Neuron (in vitro differentiated cells): ENCODE data around the gene GAS7.
"Not testable (repeated sequence)": the region's sequence is repeated elsewhere in the genome, so short reads cannot be mapped to it uniquely, and the experiment has no call there.

Source experiments
- H2AFZ ChIP-seq: one replicate; pipeline ENCODE4 v1.6.1; 2013; ENCODE audit warnings: low read depth, mild to moderate bottlenecking, inconsistent platforms, low read length, moderate library complexity
- H3K27me3 ChIP-seq: one replicate; pipeline ENCODE4 v1.6.1; 2013; ENCODE audit warnings: low read length; ENCODE audit not compliant: insufficient read depth
- H3K36me3 ChIP-seq: one replicate; pipeline ENCODE4 v1.6.1; 2013; ENCODE audit warnings: low read length; ENCODE audit not compliant: insufficient read depth
- H3K4me1 ChIP-seq: one replicate; pipeline ENCODE4 v1.6.1; 2013; ENCODE audit warnings: low read length; ENCODE audit not compliant: insufficient read depth
- H3K4me3 ChIP-seq: 2 replicates; pipeline ENCODE4 v1.5.1; 2013; ENCODE audit warnings: mild to moderate bottlenecking, low read length, moderate library complexity
- H3K9me3 ChIP-seq: one replicate; pipeline ENCODE4 v1.6.1; 2013; ENCODE audit warnings: low read length

Gene GAS7

GRCh38 chr17:9932491-9932890 lies 265.9 kb downstream of the GAS7 start:
- Histone ChIP-seq H2AFZ (no peak overlapping the region), H3K9me3 (no peaks in the 10 kb centered on the region), H3K4me3 (no peak overlapping the region), H3K36me3 (no peaks in the 10 kb centered on the region), H3K27me3 (no peaks in the 10 kb centered on the region), H3K4me1 (no peaks in the 10 kb centered on the region)

DNA sequence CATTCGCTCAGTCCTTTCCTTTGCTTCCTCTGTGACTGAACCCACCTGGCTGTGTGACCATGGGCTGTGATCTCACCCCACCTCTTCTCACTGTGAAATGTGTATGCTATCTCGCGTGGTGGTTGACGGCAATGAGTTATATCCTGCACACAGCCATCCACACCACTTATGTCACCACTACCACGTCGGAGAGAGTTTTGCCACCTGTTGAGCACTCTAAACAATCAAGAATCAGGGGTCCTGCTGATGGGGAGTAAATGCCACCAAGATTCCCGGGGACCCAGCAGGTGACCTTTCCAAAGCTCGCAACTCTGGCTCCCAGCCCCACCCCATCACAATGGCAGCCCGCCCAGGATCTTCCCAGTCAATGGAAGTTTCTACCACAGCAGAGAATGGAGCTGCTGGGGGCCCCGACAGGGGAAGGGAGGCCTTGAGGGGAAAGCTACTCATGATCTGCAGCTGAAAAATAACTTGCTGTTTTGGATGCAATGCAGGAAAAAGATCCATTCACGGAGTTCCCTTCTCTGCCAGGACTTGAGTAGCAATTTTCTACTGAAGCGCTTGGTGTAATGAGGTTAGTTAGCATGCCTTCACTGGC lies 267.2 kb downstream of the GAS7 start:
- Histone ChIP-seq H3K4me3 (no peak overlapping the region), H2AFZ (no peak overlapping the region), H3K9me3 (no peaks in the 10 kb centered on the region), H3K27me3 (no peaks in the 10 kb centered on the region), H3K4me1 (no peaks in the 10 kb centered on the region), H3K36me3 (no peaks in the 10 kb centered on the region)

- no peaks in the 10 kb centered on the region for H3K4me1 ChIP-seq
- no peaks in the 10 kb centered on the region for H3K27me3 ChIP-seq
- no peaks in the 10 kb centered on the region for H3K9me3 ChIP-seq
- no peak overlapping the region for H3K4me3 ChIP-seq
- no peak overlapping the region for H2AFZ ChIP-seq
- no peaks in the 10 kb centered on the region for H3K36me3 ChIP-seq
Observed at GRCh38 chr17:9929871-9930270, 268.5 kb downstream of the GAS7 start.

- Histone ChIP-seq H3K4me1 (no peaks in the 10 kb centered on the region), H3K4me3 (no peak overlapping the region), H3K27me3 (no peaks in the 10 kb centered on the region), H3K9me3 (no peaks in the 10 kb centered on the region), H3K36me3 (no peaks in the 10 kb centered on the region), H2AFZ (no peak overlapping the region)
Observed at GRCh38 chr17:9928601-9929333, 269.6 kb downstream of the GAS7 start.

DNA sequence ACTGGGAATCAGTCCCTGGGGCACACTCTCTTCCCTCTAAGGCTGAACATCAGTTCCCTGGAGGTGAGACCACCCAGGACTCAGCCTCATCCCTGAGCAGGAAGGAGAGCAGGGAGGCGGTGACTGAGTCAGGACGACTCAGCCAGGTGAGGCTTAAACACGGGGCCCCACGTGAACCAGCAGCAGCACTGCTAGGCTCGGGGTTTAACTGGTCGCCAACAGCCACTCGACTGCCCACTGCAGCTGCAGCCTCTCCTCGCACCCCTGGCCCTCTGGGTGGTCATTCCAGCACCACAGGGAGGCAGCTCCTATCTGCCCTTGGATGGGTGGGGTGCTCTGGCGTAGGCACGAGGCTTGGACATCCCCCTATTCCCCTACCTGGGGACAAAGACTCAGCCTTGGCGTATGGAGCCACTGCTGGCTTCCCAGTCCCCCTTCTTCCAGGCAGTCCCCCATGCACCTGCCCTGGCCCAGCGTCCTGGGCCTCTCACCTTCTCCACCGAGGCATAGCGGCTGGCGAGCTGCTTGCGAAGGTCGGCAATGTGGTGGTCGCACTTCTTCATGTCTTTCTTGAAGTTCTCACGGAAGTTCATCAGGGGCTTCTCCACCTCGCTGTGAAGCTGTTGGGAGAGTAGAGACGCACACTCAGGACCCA lies 272.1 kb downstream of the GAS7 start:
- no peaks in the 10 kb centered on the region for H3K4me1 ChIP-seq
- H2AFZ ChIP-seq = no peak overlapping the region
- H3K27me3 ChIP-seq = no peaks in the 10 kb centered on the region
- H3K9me3 ChIP-seq = no peaks in the 10 kb centered on the region
- no peaks in the 10 kb centered on the region for H3K36me3 ChIP-seq
- no peak overlapping the region for H3K4me3 ChIP-seq

- no peaks in the 10 kb centered on the region for H3K9me3 ChIP-seq
- no peaks in the 10 kb centered on the region for H3K36me3 ChIP-seq
- H3K4me1 ChIP-seq = no peaks in the 10 kb centered on the region
- no peak overlapping the region for H3K4me3 ChIP-seq
- no peak overlapping the region for H2AFZ ChIP-seq
- H3K27me3 ChIP-seq = no peaks in the 10 kb centered on the region
Observed at GRCh38 chr17:9925457-9925856, 272.9 kb downstream of the GAS7 start.

DNA sequence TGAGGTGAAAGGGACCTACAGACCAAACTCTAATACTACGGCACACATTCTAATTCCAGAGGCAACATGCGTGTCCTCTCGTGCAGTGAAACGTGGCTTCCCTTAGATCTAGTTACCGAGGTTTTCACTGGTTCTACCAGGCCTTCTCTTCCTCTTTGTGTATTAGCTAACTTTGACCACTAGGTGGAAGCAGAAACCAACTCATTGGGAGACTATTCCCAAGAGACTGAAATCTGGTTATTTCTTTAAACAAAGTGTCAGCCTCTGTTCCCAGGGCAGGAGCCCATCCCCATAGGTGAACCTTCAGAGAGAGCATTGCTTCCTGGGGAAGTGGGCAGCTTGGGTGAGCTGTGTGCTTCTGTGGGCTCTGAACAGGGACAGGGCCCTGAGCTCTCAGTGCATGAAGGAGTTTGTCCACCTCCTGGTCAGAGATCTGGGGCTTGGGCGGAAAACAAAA lies 273.6 kb downstream of the GAS7 start:
- H3K27me3 ChIP-seq = no peaks in the 10 kb centered on the region

DNA sequence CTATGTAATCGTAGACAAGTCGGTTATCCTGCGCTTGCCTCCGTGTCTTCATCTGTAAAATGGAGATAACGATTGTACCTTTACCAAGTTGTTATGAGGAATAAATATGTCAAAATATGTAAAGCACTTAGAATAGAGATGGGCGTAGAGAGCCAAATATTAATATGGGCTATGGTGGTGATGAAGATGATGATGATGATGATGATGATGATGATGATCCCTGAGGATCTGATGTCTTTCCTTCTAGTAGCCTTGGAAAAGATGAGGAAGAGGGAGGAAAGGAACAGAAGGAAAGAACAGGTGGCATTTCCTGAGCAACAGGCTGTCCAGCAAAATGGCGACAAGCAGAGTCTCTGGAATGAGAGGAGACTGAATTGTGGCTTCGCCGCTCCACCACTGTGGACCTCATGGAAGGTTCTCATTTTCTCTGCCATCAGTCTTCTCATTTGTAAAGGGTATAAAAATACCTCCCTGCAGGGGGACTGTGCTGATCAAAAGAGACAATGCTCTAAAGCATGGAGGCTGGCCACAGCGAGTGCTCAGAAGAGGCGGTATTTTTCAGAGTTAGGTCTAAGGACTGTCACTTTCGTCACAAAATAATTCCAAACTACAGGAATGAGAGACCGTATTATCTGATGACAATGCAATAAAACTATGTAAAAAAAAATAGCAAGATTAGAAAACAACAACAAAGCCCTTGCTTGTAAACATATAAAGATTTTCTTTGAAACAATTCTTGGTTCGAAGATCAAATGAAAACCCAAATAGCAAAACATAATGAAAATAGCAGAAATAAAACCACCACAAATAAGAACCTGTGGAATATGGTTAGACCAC lies 276.2 kb downstream of the GAS7 start:
- Histone ChIP-seq H3K36me3 (no peaks in the 10 kb centered on the region), H3K4me1 (no peaks in the 10 kb centered on the region), H3K9me3 (no peaks in the 10 kb centered on the region), H3K4me3 (no peak overlapping the region), H3K27me3 (no peaks in the 10 kb centered on the region), H2AFZ (no peak overlapping the region)

More for the DNA sequence above, 273.6 kb downstream of the GAS7 start:
- no peak overlapping the region for H2AFZ ChIP-seq
- H3K36me3 ChIP-seq = no peaks in the 10 kb centered on the region
- H3K9me3 ChIP-seq = no peaks in the 10 kb centered on the region
- H3K4me3 ChIP-seq = no peak overlapping the region
- H3K4me1 ChIP-seq = no peaks in the 10 kb centered on the region

- H3K27me3 ChIP-seq, H3K4me3 ChIP-seq, H3K36me3 ChIP-seq, H2AFZ ChIP-seq, H3K9me3 ChIP-seq, H3K4me1 ChIP-seq: not testable (repeated sequence)
Observed at GRCh38 chr17:9921216-9921615, 277.2 kb downstream of the GAS7 start.

DNA sequence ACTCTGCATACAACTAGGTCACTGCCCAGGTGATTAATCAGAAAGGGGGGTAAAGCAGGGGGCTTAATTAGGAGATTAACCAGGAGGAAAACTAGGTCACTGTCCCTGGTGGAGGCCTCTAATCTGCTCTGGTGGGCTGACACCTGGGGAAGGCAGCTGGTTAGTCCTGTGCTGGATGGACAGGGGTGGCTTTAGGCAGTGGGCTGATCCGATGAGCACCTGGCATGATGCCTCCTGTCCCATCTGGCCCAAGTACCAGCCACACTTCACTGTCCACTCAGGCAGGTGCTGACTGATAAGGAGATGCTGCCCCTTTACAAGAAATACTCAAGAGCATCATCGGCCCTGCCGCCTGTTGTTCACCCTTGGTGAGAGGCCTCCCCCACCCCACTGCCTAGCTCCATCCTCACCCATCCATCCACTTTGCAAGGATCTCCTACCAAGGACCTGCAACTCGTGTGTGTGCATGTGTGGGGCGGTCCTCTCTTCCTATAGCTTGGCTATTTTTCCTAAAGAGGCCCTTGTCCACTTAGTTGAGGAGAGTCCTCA lies 279.5 kb downstream of the GAS7 start:
- Histone ChIP-seq H3K9me3 (no peaks in the 10 kb centered on the region), H3K4me3 (no peak overlapping the region), H2AFZ (no peak overlapping the region), H3K4me1 (no peaks in the 10 kb centered on the region), H3K36me3 (no peaks in the 10 kb centered on the region), H3K27me3 (no peaks in the 10 kb centered on the region)

DNA sequence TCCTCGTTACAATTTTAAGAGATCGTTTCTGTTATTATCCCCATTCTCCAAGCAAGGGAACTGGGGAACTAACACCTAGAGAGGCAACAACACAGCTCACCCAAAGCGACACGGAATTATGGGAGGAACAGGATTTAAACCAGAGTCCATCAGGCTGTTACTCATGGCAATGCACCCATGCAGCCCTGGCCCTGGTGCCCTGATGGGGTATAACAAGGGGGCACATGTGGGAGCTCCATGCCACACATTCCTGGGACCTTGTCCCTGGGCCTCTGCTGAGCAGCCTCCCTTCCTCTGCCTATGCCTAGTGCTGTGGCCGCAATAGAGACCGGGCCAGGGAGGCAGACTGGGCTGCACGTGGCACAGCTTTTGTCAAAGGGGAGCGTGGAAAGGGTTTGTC lies 280.1 kb downstream of the GAS7 start:
- Histone ChIP-seq H3K4me3 (no peak overlapping the region), H3K4me1 (no peaks in the 10 kb centered on the region), H3K27me3 (no peaks in the 10 kb centered on the region), H2AFZ (no peak overlapping the region), H3K36me3 (no peaks in the 10 kb centered on the region), H3K9me3 (no peaks in the 10 kb centered on the region)

- H3K4me1 ChIP-seq = no peaks in the 10 kb centered on the region
Observed at GRCh38 chr17:9917801-9918200, 280.6 kb downstream of the GAS7 start.

GRCh38 chr17:9917131-9917530 lies 281.3 kb downstream of the GAS7 start:
- H3K4me1 ChIP-seq = no peaks in the 10 kb centered on the region
- no peaks in the 10 kb centered on the region for H3K36me3 ChIP-seq
- no peaks in the 10 kb centered on the region for H3K27me3 ChIP-seq
- no peaks in the 10 kb centered on the region for H3K9me3 ChIP-seq
- H3K4me3 ChIP-seq = no peak overlapping the region
- H2AFZ ChIP-seq = no peak overlapping the region

More at GRCh38 chr17:9917801-9918200, 280.6 kb downstream of the GAS7 start:
- H3K9me3 ChIP-seq = no peaks in the 10 kb centered on the region
- H3K36me3 ChIP-seq = no peaks in the 10 kb centered on the region
- no peak overlapping the region for H2AFZ ChIP-seq
- H3K4me3 ChIP-seq = no peak overlapping the region
- no peaks in the 10 kb centered on the region for H3K27me3 ChIP-seq
